HCT116 (cell line): ENCODE results near the gene PHPT1. TPM values are rescaled to one million over a fixed set of nuclear protein-coding genes. Genes with fewer than 3 reads are reported as not detected.

Experiments used
- ATAC-seq: fragments of 200-7000 bp; cut with Tn5 transposase; 2 replicates; pipeline ENCODE4 v1.9.1; 2020; ENCODE audit warnings: mild to moderate bottlenecking, moderate library complexity
- BruUV-seq: library from RNA; stranded (reverse); fragments of 400-500 nt; replicated peaks from 2 replicates; lab custom pipeline; 2021; lab: Mats Ljungman, UMichigan
- CTCF ChIA-PET: fragments of 300-600 bp; sonication (Branson Sonifier 250); formaldehyde crosslinking; loops from one replicate; lab custom pipeline; 2021; ENCODE audit warnings: antibody characterized with exemption; lab: Charles Lee
- POLR2A ChIA-PET: fragments of 300-600, 350-600 bp; sonication (Branson Sonifier 250); formaldehyde crosslinking; loops from one replicate; lab custom pipeline; 2021; ENCODE audit warnings: antibody characterized with exemption; lab: Charles Lee
- RAD21 ChIA-PET, 2 experiments: fragments of 300-600 bp; sonication (Branson Sonifier 250); formaldehyde crosslinking; loops; one replicate each; lab custom pipeline; 2023; ENCODE audit warnings: low total read pairs in 2 of 2; ENCODE audit not compliant: uncharacterized antibody in 2 of 2, unreplicated experiment in 2 of 2, low non-redundant PET in 1 of 2; lab: Charles Lee
- DNase-seq: peaks from one replicate; pipeline ENCODE4 v3.0.0-alpha.2; 2010; ENCODE audit warnings: low read depth, low spot score
- H2AFZ ChIP-seq: fragments of 200-600 bp; shearing (Covaris generic), sonication (generic); 2 replicates; pipeline ENCODE4 v1.6.1; 2017; ENCODE audit warnings: low read depth, mixed run types, mixed read lengths, antibody characterized with exemption, low read length; ENCODE audit not compliant: poor library complexity, severe bottlenecking
- H3K27ac ChIP-seq: 2 replicates; pipeline ENCODE4 v1.5.1; 2012; ENCODE audit warnings: low read depth, low read length
- H3K27me3 ChIP-seq: fragments of 200-600 bp; sonication (generic); 2 replicates; pipeline ENCODE4 v1.6.1; 2016; ENCODE audit warnings: mixed run types, low read length, mixed read lengths; ENCODE audit not compliant: insufficient read depth
- H3K36me3 ChIP-seq, 2 experiments: fragments of 200-500 bp in 1 of 2; fragments of 200-600 bp in 1 of 2; sonication (Bioruptor generic) in 1 of 2; sonication (generic) in 1 of 2; 2 replicates each; pipeline versions ENCODE4 v1.5.1 to v1.6.1; 2014 to 2016; ENCODE audit warnings: low read length in 2 of 2, inconsistent platforms in 1 of 2, mixed read lengths in 1 of 2, mixed run types in 1 of 2; ENCODE audit not compliant: insufficient read depth in 2 of 2, control insufficient read depth in 1 of 2
- H3K4me1 ChIP-seq, 2 experiments: fragments of 200-600 bp in 1 of 2; sonication (generic) in 1 of 2; 2 replicates each; pipeline versions ENCODE4 v1.5.1 to v1.6.1; 2012 to 2017; ENCODE audit warnings: low read length in 2 of 2, inconsistent platforms in 1 of 2, mild to moderate bottlenecking in 1 of 2, mixed read lengths in 1 of 2, mixed run types in 1 of 2, moderate library complexity in 1 of 2; ENCODE audit not compliant: insufficient read depth in 2 of 2, control insufficient read depth in 1 of 2
- H3K4me2 ChIP-seq: fragments of 200-600 bp; sonication (generic); 2 replicates; pipeline ENCODE4 v1.6.1; 2017; ENCODE audit warnings: mixed run types, low read length, mixed read lengths
- H3K4me3 ChIP-seq, 2 experiments: fragments of 200-600 bp in 1 of 2; sonication (generic) in 1 of 2; replicated peaks in 1 of 2; 2 replicates each; pipeline ENCODE4 v1.5.1; 2011 to 2016; ENCODE audit warnings: low read length in 2 of 2, control low read depth in 1 of 2, low read depth in 1 of 2, mild to moderate bottlenecking in 1 of 2, mixed read lengths in 1 of 2, mixed run types in 1 of 2
- H3K79me2 ChIP-seq: fragments of 200-600 bp; sonication (generic); 2 replicates; pipeline ENCODE4 v1.6.1; 2017; ENCODE audit warnings: mild to moderate bottlenecking, mixed run types, low read length, moderate library complexity, mixed read lengths; ENCODE audit not compliant: insufficient read depth
- H3K9ac ChIP-seq: fragments of 200-600 bp; sonication (generic); 2 replicates; pipeline ENCODE4 v1.6.1; 2016; ENCODE audit warnings: low read length, mixed read lengths
- H3K9me2 ChIP-seq: fragments of 200-600 bp; sonication (generic), shearing (Covaris generic); 2 replicates; pipeline ENCODE4 v1.6.1; 2017; ENCODE audit warnings: mixed run types, mild to moderate bottlenecking, moderate library complexity; ENCODE audit not compliant: insufficient read depth
- H3K9me3 ChIP-seq, 2 experiments: fragments of 200-500 bp in 1 of 2; fragments of 200-600 bp in 1 of 2; sonication (Bioruptor generic) in 1 of 2; sonication (generic) in 1 of 2; 2 replicates each; pipeline ENCODE4 v1.6.1; 2014 to 2017; ENCODE audit warnings: low read length in 2 of 2, mixed read lengths in 2 of 2, inconsistent platforms in 1 of 2, low read depth in 1 of 2, mild to moderate bottlenecking in 1 of 2, mixed run types in 1 of 2, moderate library complexity in 1 of 2; ENCODE audit not compliant: control insufficient read depth in 1 of 2, insufficient read depth in 1 of 2
- H4K20me1 ChIP-seq: fragments of 200-600 bp; sonication (generic), shearing (Covaris generic); 2 replicates; pipeline ENCODE4 v1.6.1; 2017; ENCODE audit warnings: mixed run types, mild to moderate bottlenecking, moderate library complexity; ENCODE audit not compliant: insufficient read depth
- CBX3 ChIP-seq: IDR thresholded peaks from 2 replicates; pipeline ENCODE4 v1.6.1; 2012; ENCODE audit warnings: low read depth
- CEBPB ChIP-seq: IDR thresholded peaks from 2 replicates; pipeline ENCODE4 v1.6.1; 2012; ENCODE audit warnings: low read depth
- CTCF ChIP-seq, 3 experiments: fragments of 200-600 bp in 1 of 3; sonication (generic) in 1 of 3; IDR thresholded peaks in 2 of 3; conservative IDR thresholded peaks in 1 of 3; 2 replicates each; pipeline ENCODE4 v1.5.1; 2012 to 2017; ENCODE audit warnings: low read depth in 2 of 3, low read length in 2 of 3, antibody characterized with exemption in 1 of 3, borderline replicate concordance in 1 of 3, control low read depth in 1 of 3, mild to moderate bottlenecking in 1 of 3, mixed read lengths in 1 of 3, mixed run types in 1 of 3, moderate library complexity in 1 of 3; ENCODE audit not compliant: insufficient read depth in 1 of 3
- EGR1 ChIP-seq: IDR thresholded peaks from 2 replicates; pipeline ENCODE4 v1.6.1; 2012; ENCODE audit warnings: low read depth
- ELF1 ChIP-seq: IDR thresholded peaks from 2 replicates; pipeline ENCODE4 v1.6.1; 2012; ENCODE audit warnings: low read depth, borderline replicate concordance
- EZH2phosphoT487 ChIP-seq: fragments of 200-600 bp; IDR thresholded peaks from 2 replicates; pipeline ENCODE4 v1.6.1; 2018; ENCODE audit warnings: antibody characterized with exemption, borderline replicate concordance
- FOSL1 ChIP-seq: IDR thresholded peaks from 2 replicates; pipeline ENCODE4 v1.6.1; 2012; ENCODE audit warnings: low read depth
- JUND ChIP-seq: IDR thresholded peaks from 2 replicates; pipeline ENCODE4 v1.6.1; 2012
- MAX ChIP-seq: IDR thresholded peaks from 2 replicates; pipeline ENCODE4 v1.6.1; 2012
- POLR2A ChIP-seq: IDR thresholded peaks from 2 replicates; pipeline ENCODE4 v1.7.0; 2011; ENCODE audit warnings: borderline replicate concordance; ENCODE audit not compliant: insufficient read depth, insufficient read length; ENCODE audit errors: extremely low read depth
- POLR2AphosphoS5 ChIP-seq: IDR thresholded peaks from 2 replicates; pipeline ENCODE4 v1.6.1; 2011; ENCODE audit warnings: mild to moderate bottlenecking, low read depth, low read length, moderate library complexity
- RAD21 ChIP-seq: IDR thresholded peaks from 2 replicates; pipeline ENCODE4 v1.6.1; 2012; ENCODE audit warnings: low read depth, mild to moderate bottlenecking
- SIN3A ChIP-seq: IDR thresholded peaks from 2 replicates; pipeline ENCODE4 v1.6.1; 2012; ENCODE audit warnings: low read depth
- SP1 ChIP-seq: IDR thresholded peaks from 2 replicates; pipeline ENCODE4 v1.6.1; 2012; ENCODE audit warnings: low read depth
- SRF ChIP-seq: IDR thresholded peaks from 2 replicates; pipeline ENCODE4 v1.6.1; 2012; ENCODE audit warnings: low read depth
- TCF7L2 ChIP-seq: IDR thresholded peaks from 2 replicates; pipeline ENCODE4 v1.7.0; 2011; ENCODE audit warnings: borderline replicate concordance, inconsistent platforms; ENCODE audit not compliant: insufficient read depth, insufficient read length; ENCODE audit errors: extremely low read depth
- YY1 ChIP-seq: IDR thresholded peaks from 2 replicates; pipeline ENCODE4 v1.6.1; 2011; ENCODE audit warnings: low read length, low read depth, moderate library complexity, mild to moderate bottlenecking; ENCODE audit not compliant: insufficient replicate concordance; ENCODE audit errors: extremely low read depth
- ZFX ChIP-seq: fragments of 450-650 bp; IDR thresholded peaks from 2 replicates; pipeline ENCODE4 v1.6.1; 2017
- ZNF274 ChIP-seq: fragments of 200-500 bp; sonication (Bioruptor generic); IDR thresholded peaks from 2 replicates; pipeline ENCODE4 v1.6.1; 2014; ENCODE audit warnings: mild to moderate bottlenecking, low read depth, low read length, inconsistent platforms
- intact Hi-C: fragments of 100-400 bp; cut with micrococcal nuclease; formaldehyde crosslinking; loops from 2 replicates; pipeline ENCODE4 v1.10.0; 2022
- total RNA-seq: library from RNA; stranded (reverse); gene quantifications from one replicate; pipeline ENCODE4 v1.2.1, GENCODE V29; 2021; ENCODE audit not compliant: unreplicated experiment

PHPT1 gene
- total RNA-seq, 1 experiment from 2014 or later = 148 TPM

GRCh38 chr9:136838314-136839228 is 10.6 kb upstream of the PHPT1 start (continued):
- no peak for TF ChIP-seq SRF
- TF ChIP-seq, all 23 proteins: peak for 0

- intact Hi-C loops = loop anchor here (5.0 to 10.0 kb wide), 2 partner anchors 105 to 198 kb away; partner anchors contain the start of genes C8G and FBXW5
- H3K27ac ChIP-seq = peak overlapping the region; percentile 70; the same call in 1 of the 2 replicates
- CTCF ChIA-PET = interaction anchor here (0.5 to 1.0 kb wide), 2 partner anchors 62 to 152 kb away, joined by 3 to 4 read pairs; no protein-coding TSS in a partner anchor
- TF ChIP-seq MAX = no peak
- no peak for TF ChIP-seq FOSL1
- no peak for TF ChIP-seq SP1
- no peak for TF ChIP-seq ZNF274
- no peak for TF ChIP-seq TCF7L2
- no peak for TF ChIP-seq SIN3A
- TF ChIP-seq JUND = no peak
- no peak for TF ChIP-seq EGR1
- no peak for TF ChIP-seq CBX3
- TF ChIP-seq RAD21 = no peak
- no peak for TF ChIP-seq POLR2AphosphoS5
- no peak for TF ChIP-seq POLR2A
- no peak for TF ChIP-seq ZFX
- no peak for TF ChIP-seq EZH2phosphoT487
- no peak for TF ChIP-seq YY1
- TF ChIP-seq ELF1 = no peak
- no peak for TF ChIP-seq CEBPB
- TF ChIP-seq CTCF (IDR thresholded peaks at IDR 0.05 in 2 of 3, conservative IDR thresholded peaks at IDR 0.05 in 1 of 3; ENCODE audit: borderline replicate concordance in 1 of 3, insufficient read depth in 1 of 3, low read depth in 2 of 3, low read length in 2 of 3) = no peak
Measured at GRCh38 chr9:136839229-136840139, 9.7 kb upstream of the PHPT1 start.

More at GRCh38 chr9:136839229-136840139, 9.7 kb upstream of the PHPT1 start:
- peaks cover 29 to 39% of the 10 kb centered on the region in 2 experiments for H3K4me1 ChIP-seq
- POLR2A ChIA-PET = no interaction called here
- no peak overlapping the region for H3K9ac ChIP-seq
- no peak overlapping the region for H3K4me3 ChIP-seq
- H3K9me2 ChIP-seq = no peaks in the 10 kb centered on the region
- H3K27me3 ChIP-seq = no peaks in the 10 kb centered on the region
- no peak overlapping the region for H2AFZ ChIP-seq
- DNase-seq = no peak
- no peaks in the 10 kb centered on the region for H4K20me1 ChIP-seq
- no peaks in the 10 kb centered on the region for H3K79me2 ChIP-seq
- H3K36me3 ChIP-seq = no peaks in the 10 kb centered on the region
- H3K4me2 ChIP-seq = no peak overlapping the region
- H3K9me3 ChIP-seq = no peaks in the 10 kb centered on the region
- RAD21 ChIA-PET = no interaction called here
- ATAC-seq = no peak
- no TSS peak for BruUV-seq
